GM18526 (cell line): Measurements from ENCODE around the gene TULP4.

Experiments
- POLR2A ChIP-seq: IDR thresholded peaks from 3 replicates; pipeline ENCODE4 v1.6.1; 2011; ENCODE audit not compliant: insufficient read length; ENCODE audit errors: extremely low read depth

Gene TULP4

DNA sequence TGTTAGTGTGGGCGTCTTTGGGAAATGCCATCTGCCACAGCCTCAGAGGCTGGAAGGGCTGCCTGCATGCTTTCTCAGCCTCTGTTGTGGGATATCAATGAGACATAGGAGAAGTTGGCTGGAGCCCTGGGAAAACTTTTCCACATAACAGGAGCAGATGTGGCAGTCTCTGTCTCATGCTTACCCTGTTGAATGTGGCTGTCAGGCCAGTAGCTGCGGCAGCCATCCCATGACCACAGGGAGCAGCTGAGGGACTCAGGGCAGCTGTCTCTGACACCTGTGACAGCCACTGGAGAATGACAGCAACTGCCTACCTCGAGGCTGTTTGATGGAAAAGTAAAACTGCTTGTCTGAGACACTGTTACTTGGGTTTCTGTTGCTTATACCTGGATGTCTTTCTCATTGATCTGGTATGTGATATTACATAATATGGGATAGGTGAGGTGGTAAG lies 64.4 kb downstream of the TULP4 start:
- no peak for TF ChIP-seq POLR2A

DNA sequence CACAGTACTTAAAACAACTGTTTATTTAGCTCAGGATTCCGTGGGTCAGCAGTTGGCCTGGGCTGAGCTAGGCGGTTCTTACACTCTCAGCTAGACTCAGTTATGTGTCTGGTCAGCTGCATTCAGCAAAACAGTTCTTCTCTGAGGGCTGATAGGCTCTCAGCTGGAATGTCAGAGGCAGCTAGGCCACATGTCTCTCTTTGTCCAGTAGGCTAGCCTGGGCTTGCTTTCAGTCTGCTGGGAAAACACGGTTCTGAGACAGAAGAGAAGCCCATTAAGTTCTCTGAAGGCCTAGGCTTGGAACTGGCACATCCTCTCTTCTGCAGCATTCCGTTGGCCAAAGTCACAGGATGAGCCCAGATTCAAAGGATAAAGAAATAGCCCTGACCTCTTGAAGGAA lies 65.6 kb downstream of the TULP4 start:
- no peak for TF ChIP-seq POLR2A

GRCh38 chr6:158379336-158379735 lies 67.1 kb downstream of the TULP4 start:
- TF ChIP-seq POLR2A: no peak

DNA sequence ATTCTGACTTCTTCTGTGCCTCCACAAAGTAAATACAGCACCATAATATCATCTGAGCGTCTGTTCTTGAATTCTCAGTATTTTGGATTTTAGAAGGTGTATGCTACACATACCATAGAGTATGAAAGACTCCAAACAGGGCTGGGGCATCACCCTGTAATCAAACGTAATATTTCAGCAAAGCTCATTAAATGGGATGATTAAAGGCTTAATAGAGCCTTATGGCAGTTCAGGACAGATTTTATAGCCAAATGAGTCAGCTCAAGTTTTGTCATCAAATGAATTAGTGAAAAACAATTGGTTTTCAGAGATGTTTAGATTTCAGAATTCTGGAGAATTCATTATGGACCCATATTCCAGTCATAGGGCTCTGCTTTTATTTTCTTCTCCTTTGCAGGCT lies 68.9 kb downstream of the TULP4 start:
- no peak for TF ChIP-seq POLR2A

- no peak for TF ChIP-seq POLR2A
Observed at GRCh38 chr6:158382491-158382890, 70.2 kb downstream of the TULP4 start.

- no peak for TF ChIP-seq POLR2A
Observed at GRCh38 chr6:158383057-158383456, 70.8 kb downstream of the TULP4 start.

DNA sequence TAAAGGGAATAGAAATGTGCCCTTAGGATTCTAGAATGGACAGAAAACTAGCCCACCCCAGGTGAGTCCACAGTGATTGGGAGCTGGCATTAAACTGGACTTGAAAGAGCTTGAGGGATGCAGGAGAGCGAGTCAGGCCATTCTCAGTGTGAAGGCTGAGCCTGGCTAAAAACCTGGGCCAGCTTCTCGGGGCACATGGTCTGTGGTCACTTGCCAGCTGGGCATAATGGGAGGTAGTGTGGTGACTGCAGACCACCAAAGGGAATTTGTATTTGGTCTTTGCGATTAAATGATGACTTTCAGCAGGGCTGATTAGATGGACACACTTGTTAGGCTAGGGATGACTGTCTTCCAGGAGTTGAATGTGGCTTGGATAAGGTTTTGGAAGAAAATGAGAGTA lies 71.3 kb downstream of the TULP4 start:
- no peak for TF ChIP-seq POLR2A

DNA sequence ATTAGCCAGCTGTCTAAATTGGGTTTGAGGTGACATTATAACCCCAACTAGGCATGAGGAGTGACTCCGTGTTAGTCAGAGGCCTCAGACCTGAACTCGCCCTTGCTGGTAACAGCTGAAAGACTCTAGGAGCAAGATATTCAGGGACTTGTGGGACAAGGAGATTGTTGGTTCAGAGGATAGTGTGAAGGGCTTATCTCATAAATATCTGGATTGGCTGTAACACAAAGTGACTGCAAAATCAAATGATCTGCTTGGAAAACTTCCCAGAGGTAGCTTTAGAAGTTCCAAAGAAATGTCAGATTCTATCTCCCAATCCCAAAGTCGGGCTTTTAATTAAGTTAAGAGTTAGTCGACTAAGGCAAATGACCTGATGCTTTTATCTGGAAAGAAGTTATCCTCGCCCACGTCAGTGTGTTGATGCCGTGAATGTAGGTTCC lies 72.4 kb downstream of the TULP4 start:
- no peak for TF ChIP-seq POLR2A

DNA sequence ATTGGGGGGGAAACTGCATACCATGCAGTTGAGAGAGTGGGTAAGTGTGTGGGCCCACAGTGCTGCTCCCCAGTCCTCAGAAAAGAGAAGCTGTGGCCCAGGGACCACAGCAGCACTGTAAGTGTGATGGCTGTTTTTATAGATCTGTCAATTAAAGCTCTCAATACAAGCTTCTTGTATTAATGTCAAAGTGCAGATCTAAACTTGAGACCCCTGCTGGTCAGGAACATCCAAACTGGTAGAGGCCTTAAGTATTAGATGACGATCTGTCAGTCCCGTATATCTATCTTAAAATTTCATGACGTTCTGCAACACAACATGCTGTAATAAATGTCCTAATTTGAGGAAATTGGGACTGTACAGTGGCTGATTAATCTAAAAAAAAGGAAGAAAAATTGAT lies 74.8 kb downstream of the TULP4 start:
- no peak for TF ChIP-seq POLR2A

DNA sequence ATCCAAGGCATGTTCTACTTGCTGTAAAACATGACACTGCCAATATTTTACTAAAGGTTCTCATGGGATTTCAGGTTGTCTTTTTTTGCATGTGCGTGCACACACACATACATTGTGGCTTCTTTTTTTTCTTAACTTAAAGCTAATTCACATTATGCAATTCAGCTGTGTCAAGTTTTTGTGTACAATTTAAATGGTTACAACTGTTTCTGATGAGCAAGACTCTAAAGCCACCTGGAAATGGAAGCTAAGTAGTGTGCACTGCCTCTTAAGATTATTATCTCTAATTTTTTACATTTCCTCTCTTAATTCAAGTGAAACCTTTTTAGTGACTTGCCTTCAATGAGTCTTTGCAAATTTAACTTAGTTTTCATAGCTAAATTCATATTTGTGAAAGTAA lies 75.3 kb downstream of the TULP4 start:
- TF ChIP-seq POLR2A: no peak

DNA sequence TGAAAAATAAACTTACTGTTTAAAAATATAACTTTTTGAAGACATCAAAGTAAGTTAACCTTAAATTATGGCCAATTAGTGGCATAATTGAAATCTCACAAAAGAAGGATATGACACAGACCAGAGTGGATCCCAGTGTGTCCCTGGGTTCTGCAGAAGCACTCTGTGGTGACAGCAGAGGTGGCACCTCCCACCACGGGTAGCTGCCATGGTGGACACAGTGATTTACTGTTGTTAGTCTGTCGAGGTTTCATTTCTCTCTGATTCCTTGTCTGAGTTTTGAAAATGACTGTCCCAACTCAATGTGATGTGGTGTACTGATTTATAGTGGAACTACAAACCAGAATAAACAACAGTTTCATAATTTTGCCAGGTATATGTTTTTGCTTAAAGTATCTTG lies 76.5 kb downstream of the TULP4 start:
- TF ChIP-seq POLR2A: no peak

DNA sequence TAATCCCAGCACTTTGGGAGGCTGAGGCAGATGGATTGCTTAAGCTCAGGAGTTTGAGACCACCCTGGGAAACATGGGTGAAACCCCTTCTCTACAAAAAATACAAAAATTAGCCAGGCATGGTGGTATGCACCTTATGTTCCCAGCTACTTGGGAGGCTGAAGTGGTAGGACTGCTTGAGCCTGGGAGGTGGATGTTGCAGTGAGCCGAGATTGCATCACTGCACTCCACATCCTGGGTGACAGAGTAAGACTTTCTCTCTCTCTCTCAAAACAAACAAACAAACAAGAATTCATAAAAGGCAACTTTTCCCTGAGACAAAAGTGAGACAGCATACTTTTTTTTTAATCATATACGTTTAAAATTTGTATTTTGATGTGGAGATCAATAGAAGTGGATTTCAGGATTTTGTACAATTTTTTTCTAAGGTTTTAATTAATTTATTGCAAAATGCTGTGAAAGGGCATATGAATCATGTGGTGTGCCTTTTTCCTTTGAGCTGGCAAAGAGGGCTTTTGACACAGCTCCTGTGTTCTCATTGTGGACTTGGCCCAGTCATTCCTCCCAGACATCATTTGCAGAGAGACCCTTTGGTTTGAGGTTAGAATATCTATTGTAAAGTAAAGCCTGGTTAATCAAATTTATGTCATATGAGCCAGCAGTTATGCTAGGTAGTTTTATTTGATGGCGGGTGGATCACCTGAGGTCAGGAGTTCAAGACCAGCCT lies 77.1 kb downstream of the TULP4 start:
- no peak for TF ChIP-seq POLR2A

DNA sequence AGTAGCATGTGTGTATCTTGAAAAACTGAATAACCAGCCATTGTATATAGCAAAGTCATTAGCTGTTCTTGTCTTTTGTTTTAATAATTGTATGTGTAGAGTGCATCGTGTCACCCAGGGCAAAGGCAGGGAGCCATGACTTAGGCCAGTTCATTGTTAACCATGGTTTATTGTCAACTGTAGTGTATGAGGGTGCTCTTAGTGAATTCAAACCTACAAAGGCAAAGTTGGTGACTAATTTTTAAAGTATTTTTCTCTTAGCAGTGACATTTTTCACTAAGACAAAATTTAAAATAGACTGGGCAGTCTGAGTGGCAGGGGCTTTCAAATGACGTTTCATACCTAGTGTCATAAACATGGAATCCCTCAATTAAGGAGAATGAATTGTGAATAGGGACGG lies 79.0 kb downstream of the TULP4 start:
- TF ChIP-seq POLR2A: no peak

DNA sequence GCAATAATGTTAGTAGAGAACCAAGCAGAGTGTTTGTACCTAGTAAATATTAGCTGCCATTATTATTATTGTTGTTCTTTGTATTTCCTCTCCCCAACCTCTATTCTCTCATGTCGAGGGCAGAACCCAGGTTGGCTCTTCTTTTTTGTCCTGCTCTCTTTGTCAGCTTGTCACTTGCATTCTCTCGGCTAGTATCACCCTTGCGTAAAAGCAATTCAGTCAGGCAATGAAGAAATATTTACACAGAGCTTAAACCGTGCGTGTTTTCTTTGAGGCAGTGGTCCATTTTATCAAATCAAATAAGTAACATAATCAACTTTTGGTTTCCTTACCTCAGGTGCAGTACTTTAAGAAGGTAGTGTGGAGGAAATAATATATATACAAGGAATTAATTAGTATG lies 83.9 kb downstream of the TULP4 start:
- no peak for TF ChIP-seq POLR2A

GRCh38 chr6:158397578-158397977 lies 85.3 kb downstream of the TULP4 start:
- TF ChIP-seq POLR2A: no peak

DNA sequence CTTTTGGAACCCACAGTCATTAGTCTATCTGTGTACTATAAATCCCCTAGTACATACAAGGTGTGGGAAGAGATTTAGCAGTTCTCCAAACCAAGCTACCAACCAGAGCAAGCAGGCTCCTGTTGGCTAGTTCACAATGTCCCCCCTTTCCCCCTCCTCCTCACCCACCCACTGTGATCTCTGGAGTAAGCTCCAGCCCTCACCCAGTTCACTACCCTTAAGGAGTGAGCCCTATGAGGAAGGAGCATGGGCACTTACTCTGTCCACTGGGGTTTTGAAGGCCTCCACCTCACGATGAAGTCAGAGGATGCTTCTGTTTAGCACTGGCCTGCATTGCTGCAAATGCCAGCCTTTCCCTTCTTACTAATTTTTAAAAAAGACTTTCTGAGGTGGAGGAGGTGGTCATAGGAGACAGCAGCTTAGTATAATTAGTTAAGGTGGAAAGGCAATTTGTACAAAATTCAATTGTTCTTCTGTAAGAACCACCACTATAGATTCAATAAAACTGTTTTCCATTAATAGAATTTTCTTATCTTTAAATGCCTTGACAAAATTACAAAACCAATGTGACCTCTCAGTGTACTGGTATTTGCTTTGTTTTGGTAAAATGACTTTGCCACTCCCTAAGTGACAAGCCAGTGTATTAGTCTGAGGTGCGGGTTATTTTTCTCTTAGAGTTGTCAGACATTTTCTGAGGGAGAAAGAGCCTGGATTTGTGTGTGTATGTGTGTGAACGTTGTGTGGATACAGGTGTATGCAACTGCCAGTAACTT lies 86.2 kb downstream of the TULP4 start:
- TF ChIP-seq POLR2A: no peak

DNA sequence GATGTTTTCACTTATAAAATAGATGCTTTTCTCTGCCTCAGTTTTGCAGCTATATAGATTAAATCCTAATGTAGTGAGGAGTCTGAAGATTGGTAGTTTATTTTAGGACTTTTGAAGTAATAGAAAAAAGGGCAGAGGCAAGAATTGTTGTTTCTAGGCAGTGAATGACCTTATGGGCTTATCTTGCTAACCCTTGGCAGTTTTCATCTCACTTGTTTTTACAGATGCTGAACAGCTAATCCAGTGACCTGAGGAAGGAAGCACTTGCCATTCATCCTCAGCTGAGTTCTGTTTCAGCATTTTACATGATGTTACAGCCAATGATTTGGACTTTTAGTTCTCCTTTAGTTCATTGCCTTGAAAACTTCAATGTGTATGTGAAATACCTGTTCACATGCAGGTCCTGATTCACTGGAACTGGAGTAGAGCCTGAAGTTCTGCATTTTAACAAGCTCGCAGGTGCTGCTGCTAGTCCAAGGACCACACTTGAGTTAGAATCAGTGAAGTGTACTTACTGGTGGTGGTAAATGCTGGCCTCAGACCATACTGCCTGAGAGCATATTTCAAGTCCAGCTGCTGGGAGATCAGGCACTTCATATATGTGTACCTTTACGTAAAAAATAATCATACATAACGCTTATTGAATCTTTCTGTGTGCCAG lies 86.9 kb downstream of the TULP4 start:
- no peak for TF ChIP-seq POLR2A

- TF ChIP-seq POLR2A: no peak
Observed at GRCh38 chr6:158402184-158402583, 89.9 kb downstream of the TULP4 start.
